GM21360 (cell line): ENCODE data around the gene RXFP4.
"Not testable (repeated sequence)": the region's sequence is repeated elsewhere in the genome, so short reads cannot be mapped to it uniquely, and the experiment has no call there.

ENCODE experiments used
- ATAC-seq: cut with Tn5 transposase; IDR thresholded peaks from one replicate; pipeline ENCODE4 v1.9.1; 2021; ENCODE audit warnings: mild to moderate bottlenecking, moderate library complexity; ENCODE audit not compliant: unreplicated experiment

Gene RXFP4

DNA sequence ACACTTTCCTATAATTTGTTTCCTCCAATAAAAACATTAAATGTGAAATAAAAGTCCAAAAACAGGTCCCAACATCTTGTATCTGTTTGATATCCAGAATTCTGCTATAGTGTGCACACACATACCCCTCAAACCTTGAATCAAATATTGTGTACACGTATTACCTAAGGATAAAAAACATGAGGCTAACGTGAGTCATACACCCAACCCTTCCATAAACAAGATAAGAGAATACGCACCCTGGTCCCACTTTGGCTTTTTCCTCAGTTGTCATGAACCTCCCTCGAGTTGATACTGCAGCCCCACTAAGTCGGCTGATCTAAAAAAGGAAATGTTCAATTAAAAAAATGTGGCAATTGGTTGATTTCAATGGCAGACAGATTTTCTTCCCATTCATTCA lies 12.4 kb upstream of the RXFP4 start:
- no peak for ATAC-seq

DNA sequence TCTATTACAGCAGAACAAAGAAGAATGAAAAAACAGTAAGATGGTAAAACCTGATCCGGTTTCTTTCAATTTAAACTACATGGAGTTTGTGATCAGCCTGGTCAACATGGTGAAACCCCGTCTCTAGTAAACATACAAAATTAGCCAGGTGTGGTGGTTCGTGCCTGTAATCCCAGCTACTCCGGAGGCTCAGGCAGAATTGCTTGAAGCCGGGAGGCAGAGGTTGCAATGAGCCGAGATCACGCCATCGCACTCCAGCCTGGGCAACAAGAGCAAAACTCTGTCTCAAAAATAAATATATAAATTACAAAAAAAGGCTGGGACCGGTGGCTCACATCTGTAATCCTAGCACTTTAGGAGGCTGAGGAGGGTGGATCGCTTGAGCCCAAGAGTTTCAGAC lies 10.7 kb upstream of the RXFP4 start:
- ATAC-seq: not testable (repeated sequence)

DNA sequence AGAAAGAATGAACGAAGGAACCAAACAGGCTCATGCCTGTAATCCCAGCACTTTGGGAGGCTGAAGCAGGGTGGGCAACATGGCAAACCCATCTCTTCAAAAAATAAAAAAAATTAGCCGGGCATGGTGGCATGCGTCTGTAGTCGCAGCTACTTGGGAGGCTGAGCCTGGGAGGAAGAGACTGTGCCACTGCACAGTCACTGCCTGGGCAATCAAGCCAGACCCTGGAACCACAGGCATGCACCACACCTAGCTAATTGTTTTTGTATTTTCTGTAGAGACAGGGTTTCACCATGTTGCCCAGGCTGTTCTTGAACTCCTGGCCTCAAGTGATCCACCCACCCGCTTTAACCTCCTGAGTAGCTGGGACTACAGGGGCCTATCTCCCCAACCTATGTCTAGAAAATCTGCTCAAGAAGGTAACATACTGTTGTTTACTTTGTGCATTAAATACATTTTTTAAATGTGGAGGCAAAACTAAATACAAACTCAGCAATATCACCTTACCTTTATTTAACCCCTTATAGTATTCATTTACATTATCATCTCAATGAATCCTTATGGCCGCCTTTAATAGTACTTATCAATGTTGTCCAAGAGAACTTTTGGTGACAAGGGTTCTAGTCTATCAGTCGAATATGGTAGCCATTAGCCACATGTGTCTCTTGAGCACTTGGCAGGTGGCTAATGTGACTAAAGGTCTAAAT lies 10.0 kb upstream of the RXFP4 start:
- no peak for ATAC-seq

DNA sequence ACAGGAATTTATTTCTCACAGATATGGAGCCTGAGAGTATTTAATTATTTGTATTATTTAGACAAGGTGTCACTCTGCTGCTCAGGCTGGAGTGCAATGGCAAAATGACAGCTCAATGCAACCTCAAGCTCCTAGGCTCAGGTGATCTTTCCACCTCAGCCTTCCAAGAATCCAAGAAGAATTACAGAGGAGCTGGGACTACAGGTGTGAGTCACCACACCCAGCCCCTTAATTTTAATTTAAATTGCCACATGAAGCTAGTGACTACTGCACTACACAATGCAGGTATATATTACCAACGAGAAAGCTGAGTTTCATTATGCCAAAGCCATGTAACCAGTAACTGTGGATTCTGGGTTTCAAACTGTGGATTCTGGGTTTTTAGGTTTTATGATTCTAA lies 9.4 kb upstream of the RXFP4 start:
- no peak for ATAC-seq

DNA sequence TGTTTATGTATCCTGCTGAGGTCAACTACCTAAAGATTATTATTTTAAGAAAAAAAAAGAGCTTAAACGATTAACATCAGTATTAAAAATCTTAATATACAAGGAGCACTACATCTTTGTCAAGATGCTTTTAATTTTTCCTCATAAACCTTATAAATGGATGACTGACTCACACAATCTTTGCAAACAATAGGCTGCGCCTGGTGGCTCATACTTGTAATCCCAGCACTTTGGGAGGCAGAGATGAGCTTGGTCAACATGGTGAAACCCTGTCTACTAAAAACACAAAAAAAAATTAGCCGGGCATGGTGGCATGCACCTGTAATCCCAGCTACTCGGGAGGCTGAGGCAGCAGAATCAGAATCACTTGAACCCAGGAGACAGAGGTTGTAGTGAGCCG lies 9.0 kb upstream of the RXFP4 start:
- ATAC-seq: no peak

DNA sequence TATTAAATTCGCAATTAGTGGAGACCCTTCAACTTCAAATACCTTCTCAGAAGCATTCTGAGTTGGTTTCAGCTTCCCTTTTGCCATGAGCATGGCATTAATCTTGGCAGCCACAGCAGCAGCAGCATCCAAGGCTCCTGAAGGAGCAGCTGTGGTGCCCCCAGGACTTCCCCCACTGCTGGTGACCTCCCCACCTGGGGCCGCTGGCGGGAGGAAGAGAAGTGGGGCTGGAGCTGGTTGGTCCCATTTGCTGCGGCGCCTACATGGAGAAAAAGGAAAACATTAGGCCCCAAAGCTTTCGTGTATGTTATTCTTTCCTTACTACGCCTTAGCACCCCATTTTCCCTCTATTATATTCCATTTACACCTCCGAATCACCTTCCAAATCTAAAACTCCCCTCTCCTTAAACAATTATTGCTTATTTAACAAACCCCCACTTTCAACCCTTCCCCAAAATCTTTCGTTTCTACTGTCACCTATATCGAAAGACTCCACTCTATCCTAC lies 7.8 kb upstream of the RXFP4 start:
- no peak for ATAC-seq

DNA sequence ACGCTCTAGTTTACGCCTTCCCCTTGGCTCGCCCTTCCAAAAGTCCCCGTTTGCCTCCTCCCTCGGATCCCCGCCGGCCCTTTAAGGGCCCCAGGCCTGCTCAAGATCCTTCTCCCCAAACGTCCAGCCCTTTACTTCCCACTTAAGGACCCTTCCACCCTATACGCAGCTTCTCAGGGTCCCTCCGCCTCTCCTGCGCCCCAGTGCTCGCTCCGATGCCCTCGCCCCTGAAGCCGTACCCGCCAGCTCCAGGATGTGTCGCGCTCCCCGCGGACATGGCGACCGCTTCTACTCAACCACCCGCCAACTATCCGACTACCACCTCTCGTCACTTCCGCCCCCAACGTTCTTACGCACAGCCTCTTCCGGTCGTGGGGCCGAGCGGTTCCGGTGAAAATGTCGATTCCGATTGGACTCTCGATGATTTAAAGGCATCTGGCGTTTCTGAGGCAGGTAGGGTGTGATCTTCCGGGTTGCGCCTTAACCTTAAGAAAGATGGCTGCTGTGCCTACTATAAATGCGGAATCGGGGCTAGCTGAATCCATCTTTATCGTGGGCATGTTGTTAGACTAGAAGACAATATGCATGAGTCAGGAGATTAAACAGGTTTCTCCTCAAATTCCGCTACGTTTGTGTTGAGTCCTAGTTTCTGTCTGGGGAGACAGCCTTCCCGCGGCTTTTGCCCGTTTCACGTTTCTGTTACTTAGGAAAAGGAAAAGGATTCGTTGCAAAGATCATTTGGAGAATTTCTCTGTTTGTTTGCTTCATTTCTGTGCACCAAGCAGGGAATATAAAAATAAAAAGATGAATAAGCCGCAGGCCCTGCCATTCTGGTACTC lies 7.1 kb upstream of the RXFP4 start, which contains the start of gene KHDC4:
KHDC4 (minus strand) TSS at position 317 of the 839 bp plus-strand sequence; CDS start at position 277, 40 bp downstream.
- peak; percentile 91 for ATAC-seq

DNA sequence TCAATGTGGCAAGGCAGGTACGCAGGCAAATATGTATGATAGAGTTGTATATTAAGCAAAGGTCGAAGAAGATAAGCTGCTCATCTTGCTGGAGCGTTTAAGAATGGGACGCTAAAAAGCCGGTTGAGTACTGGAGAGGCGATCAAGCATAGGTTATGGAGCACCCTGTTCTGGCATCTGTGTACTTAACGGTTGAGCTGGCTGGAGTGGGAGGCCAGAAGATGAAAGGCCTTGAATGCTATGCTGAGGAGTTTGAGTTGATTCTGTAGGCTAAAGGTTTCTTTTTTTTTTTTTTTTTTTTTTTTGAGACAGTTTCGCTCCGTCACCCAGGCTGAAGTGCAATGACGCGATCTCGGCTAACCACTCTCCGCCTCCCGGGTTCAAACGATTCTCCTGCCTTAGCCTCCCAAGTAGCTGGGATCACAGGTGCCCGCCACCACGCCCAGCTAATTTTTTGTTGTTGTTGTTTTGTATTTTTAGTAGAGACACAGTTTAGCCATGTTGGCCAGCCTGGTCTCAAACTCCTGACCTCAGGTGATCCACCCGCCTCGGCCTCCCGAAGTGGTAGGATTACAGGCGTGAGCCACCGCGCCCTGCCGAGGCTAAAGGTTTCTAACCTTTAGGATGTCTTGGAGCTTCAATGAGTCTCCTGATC lies 6.4 kb upstream of the RXFP4 start:
- ATAC-seq: no peak

DNA sequence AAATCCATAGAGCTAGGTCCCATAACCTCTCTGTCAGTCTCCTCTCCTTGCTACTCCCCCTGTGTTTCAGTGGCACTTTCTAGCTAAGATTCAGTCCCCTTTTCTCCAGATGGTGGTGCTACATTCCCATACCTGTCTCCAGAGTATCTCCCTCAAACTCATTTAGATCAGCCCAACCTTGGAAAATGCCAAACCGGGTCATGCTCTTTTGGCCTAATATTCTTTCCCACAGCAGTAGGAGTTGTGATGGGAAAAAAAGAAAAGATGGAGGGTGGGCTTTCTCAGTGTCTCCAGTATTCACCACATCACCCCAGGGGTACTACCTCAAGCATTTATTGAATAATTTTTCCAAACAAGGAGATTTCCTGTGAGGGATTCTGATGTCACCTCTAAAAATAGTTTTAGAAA lies 3.2 kb upstream of the RXFP4 start:
- no peak for ATAC-seq

DNA sequence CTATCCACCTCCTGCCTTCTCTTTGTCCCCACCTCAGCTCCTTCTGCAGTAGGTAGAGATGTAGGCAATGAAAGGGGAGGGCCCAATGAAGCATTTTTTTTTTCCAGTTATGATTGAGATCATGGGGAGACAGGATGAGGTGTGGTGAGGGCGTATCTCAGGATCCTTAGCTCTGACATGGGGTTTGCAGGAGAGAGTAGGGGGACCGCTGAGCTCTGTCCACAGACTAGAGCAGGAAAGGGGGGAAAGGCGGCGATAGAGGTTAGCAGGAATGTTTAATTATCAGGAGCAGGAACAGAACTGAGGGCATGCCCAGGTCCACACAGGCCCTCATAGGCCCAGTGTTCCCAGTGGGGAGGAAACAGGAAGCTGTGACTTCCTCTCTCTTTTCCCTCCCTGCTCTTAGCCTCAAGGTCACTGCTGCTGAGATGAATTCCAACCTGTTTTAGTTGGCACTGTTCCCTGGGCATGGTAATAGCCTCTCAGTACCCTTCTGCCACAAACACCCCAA lies 901 bp upstream of the RXFP4 start:
- no peak for ATAC-seq

DNA sequence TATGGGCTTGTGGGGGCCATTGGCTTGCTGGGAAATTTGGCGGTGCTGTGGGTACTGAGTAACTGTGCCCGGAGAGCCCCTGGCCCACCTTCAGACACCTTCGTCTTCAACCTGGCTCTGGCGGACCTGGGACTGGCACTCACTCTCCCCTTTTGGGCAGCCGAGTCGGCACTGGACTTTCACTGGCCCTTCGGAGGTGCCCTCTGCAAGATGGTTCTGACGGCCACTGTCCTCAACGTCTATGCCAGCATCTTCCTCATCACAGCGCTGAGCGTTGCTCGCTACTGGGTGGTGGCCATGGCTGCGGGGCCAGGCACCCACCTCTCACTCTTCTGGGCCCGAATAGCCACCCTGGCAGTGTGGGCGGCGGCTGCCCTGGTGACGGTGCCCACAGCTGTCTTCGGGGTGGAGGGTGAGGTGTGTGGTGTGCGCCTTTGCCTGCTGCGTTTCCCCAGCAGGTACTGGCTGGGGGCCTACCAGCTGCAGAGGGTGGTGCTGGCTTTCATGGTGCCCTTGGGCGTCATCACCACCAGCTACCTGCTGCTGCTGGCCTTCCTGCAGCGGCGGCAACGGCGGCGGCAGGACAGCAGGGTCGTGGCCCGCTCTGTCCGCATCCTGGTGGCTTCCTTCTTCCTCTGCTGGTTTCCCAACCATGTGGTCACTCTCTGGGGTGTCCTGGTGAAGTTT lies 550 bp downstream of the RXFP4 start:
- no peak for ATAC-seq

DNA sequence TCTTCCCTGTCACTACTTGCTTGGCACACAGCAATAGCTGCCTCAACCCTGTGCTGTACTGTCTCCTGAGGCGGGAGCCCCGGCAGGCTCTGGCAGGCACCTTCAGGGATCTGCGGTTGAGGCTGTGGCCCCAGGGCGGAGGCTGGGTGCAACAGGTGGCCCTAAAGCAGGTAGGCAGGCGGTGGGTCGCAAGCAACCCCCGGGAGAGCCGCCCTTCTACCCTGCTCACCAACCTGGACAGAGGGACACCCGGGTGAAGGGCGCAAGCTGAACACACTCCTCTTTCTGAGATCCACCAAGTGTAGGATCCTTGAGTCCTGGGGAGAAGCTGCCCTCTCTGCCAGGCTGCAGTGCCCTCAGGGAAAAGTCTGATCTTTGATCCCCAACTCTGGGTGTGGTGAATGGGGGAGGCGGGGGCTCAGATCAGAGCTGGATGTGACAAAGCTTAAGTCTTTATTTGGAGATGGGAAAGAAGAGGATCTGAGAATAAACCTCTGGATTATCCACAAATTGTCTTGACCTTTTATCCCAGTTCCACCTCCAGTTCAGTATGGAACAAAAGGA lies 1.2 kb downstream of the RXFP4 start:
- ATAC-seq: no peak

DNA sequence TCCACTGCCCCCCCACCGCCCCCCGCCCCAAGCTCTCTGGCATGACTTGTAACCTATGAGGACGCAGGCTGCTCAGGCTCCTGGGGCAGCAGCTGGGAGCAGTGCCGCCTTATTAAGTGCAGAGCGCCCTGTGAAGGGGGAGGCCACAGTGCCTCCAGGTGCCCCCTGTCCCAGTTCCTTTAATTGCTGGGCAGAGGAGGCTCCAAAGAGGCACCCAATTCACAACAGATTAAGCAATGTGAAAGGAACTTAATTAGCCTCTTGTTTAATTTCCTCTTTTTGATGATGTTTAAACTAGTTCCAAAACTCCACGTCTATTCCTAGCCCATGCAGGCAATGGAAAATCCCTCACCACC lies 3.0 kb downstream of the RXFP4 start:
- no peak for ATAC-seq

DNA sequence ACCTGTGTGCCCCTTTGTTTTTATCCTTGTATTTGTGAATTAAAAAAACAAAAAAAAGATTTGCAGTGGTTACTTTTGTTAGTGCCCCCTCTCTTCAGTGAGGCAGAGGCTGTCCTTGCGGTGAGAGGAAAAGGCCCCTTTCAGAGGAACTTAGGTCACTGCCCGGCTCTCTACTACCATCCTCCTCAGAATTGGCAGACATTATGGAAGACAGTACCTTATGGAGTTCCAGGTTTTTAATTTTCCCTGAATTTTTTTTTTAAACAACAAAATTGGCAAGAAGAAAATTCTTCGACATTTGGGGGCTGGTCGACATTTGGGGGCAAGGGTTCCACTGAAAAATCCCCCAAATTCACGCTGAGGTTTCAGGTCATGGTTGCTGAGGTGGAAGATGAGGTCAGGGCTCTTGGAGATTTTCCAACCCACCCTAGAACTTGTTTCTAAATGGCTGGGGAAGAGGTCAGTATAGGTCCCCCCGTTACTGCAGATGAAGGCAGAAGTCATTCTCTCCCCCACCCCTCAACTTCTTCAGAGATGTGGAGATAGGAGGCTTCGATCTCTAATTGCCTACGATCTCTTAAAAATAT lies 5.3 kb downstream of the RXFP4 start:
- ATAC-seq: no peak

DNA sequence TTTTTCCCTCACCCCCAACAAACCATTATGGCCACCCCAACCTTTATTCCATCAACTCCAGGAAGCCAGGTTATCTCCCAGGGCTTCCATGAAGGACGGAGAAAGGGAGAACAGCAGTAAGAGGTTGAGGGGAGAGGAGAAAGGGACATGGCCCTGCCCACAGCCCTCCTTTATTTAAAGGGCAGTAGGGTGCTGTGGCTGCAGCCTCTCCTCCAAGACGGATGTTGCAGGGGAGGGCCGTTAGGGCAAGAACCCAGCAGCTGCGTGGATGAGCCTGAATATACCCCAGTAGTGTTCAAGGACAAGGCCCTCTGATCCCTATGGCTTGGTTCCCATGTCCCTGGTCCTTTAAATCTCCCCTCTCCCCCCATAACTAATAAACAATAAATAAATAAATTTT lies 5.9 kb downstream of the RXFP4 start:
- no peak for ATAC-seq

DNA sequence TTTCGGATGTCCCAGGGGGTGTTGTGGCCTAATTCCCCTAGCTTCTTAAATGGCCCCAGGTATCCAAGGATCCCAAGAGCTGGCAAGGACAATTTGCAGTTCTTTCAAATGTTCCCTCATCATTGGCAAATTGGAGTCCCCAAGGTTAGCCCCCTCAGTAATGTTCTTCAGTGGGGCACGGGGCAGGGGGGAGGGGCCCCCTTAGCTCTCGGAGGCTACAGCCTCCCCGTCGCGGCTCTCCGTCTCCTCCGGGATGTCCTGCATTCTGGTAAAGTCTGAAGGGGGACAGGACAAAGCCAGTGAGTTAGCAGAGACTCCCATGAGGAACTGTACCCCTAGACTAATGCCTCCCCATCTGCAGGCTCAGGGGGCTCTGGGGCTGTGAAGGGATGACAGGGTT lies 6.3 kb downstream of the RXFP4 start:
- ATAC-seq: no peak

DNA sequence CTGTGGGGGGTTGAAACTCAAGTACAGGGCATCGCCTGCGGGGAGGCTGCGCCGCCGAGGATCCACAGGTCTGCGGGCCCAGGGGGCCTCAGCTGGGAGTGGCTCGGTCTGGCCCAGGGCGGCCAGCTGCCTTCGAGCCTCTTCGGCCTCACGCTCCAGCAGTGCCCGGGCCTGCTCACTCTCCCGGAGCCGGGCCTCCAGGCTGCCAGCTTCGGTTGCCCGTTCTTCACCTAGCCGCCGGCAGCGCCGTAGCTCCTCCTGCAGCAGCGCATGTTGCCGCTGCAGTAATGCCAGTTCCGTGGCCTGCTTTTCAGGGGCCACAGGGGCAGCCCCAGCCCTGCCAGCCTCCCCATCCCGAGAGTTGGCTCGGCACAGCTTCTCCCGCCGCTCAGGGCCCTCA lies 9.4 kb downstream of the RXFP4 start:
- no peak for ATAC-seq

DNA sequence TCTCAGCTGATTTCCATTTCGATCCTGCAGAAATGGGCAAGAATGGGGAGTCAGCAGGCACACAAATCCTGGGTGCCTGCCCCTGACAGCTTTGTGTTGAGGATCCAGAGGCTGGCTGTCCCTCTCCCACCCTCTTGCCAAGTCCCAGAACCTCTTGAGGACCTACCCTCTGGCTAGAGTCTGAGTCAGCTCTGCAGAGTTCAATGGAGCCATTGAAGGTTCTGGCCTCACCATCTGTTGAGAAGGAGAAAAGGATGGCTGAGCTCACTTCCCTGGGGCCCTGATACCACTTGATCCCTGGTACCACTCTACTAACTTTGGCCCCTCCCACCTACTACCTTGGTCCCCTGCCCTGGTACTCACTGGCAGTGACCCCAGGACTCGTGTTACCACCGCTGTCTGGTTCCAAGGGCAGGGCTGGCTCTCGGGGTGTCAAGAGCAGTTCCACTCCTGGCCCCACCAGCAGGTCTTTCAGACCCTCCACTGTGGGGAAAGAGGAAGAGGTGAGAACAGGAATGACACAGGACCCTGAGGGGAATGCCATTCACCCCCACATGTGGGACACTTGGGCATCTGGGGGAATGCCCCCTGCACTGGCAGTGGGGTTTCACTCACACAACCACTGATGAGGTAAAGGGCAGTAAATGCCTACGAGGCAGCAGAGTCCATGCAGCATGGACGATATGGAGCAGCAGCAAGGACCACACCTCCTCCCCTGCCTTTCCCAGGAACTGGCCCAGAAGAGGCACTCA lies 10.5 kb downstream of the RXFP4 start:
- ATAC-seq: no peak

DNA sequence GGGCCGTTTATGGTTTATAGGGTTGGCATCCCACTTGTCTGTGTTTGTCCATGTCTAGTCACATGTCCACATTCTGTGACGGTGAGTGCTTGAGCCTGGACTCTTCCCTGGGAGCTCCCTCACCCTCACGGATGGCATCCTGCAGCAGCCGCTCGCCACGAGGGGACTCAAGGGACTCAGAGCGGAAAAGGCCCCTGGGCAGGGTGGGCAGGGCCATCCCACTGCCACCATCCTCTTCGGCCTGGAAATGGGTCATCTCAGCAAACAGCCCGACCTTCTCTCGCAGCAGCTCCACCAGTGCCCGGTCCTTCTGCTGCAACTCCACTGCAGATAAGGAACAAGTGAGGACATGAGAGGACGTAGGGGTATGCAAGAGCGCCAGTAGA lies 11.1 kb downstream of the RXFP4 start:
- no peak for ATAC-seq

DNA sequence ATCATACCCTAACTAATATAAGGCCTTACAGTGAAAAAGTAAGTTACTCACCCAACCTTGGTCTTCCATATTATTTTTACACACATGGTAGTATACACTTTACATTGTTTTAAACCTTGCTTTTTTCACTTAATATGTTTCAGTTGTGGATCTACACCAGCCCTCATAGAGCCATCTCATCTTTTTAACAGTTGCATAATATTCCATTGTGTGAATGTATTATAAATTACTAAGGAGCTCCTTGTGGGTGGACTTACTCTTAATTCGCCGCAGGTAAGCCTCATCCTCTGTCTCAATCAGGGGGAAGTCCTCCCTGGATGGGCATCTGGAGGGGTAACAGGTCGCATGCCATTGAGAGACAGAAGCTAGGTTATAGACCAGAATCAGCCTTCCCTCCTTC lies 13.2 kb downstream of the RXFP4 start:
- ATAC-seq: no peak
